Skeletal muscle cell (primary cell): ENCODE data around the gene TLE1.

Experiments
- DNase-seq: peaks from one replicate; pipeline ENCODE4 v3.0.0-alpha.2; 2010; ENCODE audit warnings: low read depth
- H3K4me3 ChIP-seq: 2 replicates; pipeline ENCODE4 v1.5.1; 2011; ENCODE audit warnings: low read depth, mild to moderate bottlenecking, control low read depth, low read length, moderate library complexity

The TLE1 gene

DNA sequence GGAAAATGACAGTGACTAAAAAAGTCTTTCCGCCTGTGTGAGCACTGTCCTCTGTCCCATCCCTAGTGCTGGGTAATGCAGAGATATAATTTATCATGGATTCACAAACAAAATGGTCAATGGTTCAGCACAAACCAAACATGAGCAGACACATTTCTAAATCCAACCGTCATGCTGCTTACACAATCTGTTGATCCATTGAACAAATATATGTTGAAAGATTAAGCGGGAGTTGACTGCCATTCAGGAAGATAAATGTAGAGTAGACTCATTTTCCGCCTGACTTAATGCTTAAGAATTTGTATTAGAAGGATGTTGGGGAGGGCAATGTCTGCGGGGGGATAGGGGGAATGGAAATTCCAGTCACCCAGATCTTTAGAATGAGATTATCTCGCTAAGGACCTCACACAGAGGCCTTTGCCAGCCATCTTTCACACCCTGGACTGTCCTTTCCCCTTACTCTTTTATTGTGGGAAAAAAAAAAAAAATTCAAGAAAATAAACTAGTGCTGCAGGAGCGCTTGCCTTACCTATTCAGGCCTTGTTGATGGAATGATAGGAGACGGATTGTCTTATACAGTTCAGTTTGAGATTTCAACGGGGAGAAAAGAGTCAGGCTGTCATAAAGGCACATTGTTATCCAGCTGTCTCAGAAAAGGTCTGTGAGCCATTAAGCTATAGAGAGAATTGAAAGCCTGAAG is 153.7 kb downstream of the TLE1 start:
- DNase-seq, result no peak

GRCh38 chr9:81534138-81534875 is 155.0 kb downstream of the TLE1 start:
- H3K4me3 ChIP-seq, result no peak overlapping the region
- no peak for DNase-seq

More for the DNA sequence above, 153.7 kb downstream of the TLE1 start:
- H3K4me3 ChIP-seq, result no peak overlapping the region
